NCI-H128 (cell line): ENCODE measurements around the gene ZNF793.

ENCODE experiments used
- DNase-seq: peaks from one replicate; lab custom pipeline; 2025; ENCODE audit not compliant: unreplicated experiment; lab: John Stamatoyannopoulos, UW

ZNF793 gene

GRCh38 chr19:37506387-37507166, at the start of gene ZNF793:
ZNF793 (plus strand) TSS chr19:37506939; CDS start chr19:37523440, 16,501 bp downstream.
- peak; percentile 93 for DNase-seq

GRCh38 chr19:37466277-37466797, 40.4 kb upstream of the ZNF793 start:
- no peak for DNase-seq

GRCh38 chr19:37466798-37467607, 39.7 kb upstream of the ZNF793 start, which contains the start of gene ZNF569:
ZNF569 (minus strand) TSS chr19:37467444; CDS start chr19:37444921, 22,523 bp downstream.
- peak; percentile 79 for DNase-seq

GRCh38 chr19:37467608-37468090, 39.1 kb upstream of the ZNF793 start:
- no peak for DNase-seq

- DNase-seq = peak; percentile 77
These were observed 37.6 kb upstream of the ZNF793 start, which contains the start of gene ZNF570 for GRCh38 chr19:37468961-37469777. ZNF570 (plus strand) TSS chr19:37469356; CDS start chr19:37470355, 999 bp downstream.

- DNase-seq = no peak
These were observed 36.5 kb upstream of the ZNF793 start for GRCh38 chr19:37470216-37470615.

- no peak for DNase-seq
These were observed 34.6 kb upstream of the ZNF793 start for GRCh38 chr19:37472165-37472564.

GRCh38 chr19:37484406-37485168, 22.2 kb upstream of the ZNF793 start:
- DNase-seq = no peak

GRCh38 chr19:37492213-37492612, 14.5 kb upstream of the ZNF793 start:
- DNase-seq = no peak

- DNase-seq = no peak
These were observed 767 bp upstream of the ZNF793 start for GRCh38 chr19:37505958-37506386.

- no peak for DNase-seq
These were observed 377 bp downstream of the ZNF793 start for GRCh38 chr19:37507167-37507464.

- DNase-seq = no peak
These were observed 4.4 kb downstream of the ZNF793 start for GRCh38 chr19:37511186-37511585.

- no peak for DNase-seq
These were observed 5.1 kb downstream of the ZNF793 start for GRCh38 chr19:37511821-37512220.

GRCh38 chr19:37513397-37513796, 6.7 kb downstream of the ZNF793 start:
- DNase-seq = no peak

GRCh38 chr19:37519890-37520289, 13.2 kb downstream of the ZNF793 start:
- DNase-seq = no peak

- DNase-seq = no peak
These were observed 30.7 kb downstream of the ZNF793 start for GRCh38 chr19:37537391-37537947.

- no peak for DNase-seq
These were observed 44.6 kb downstream of the ZNF793 start for GRCh38 chr19:37551129-37551993.

GRCh38 chr19:37563518-37563917, 56.8 kb downstream of the ZNF793 start:
- no peak for DNase-seq
